HEK293T (cell line): ENCODE results near the gene CNPY1.

ENCODE experiments used
- CTCF ChIA-PET: fragments of 350-600 bp; formaldehyde crosslinking; extraction: SDS; loops from one replicate; lab custom pipeline; 2021; ENCODE audit warnings: antibody characterized with exemption, inconsistent platforms; lab: Yijun Ruan, JAX
- POLR2A ChIA-PET: fragments of 350-600 bp; formaldehyde crosslinking; extraction: SDS; loops from one replicate; lab custom pipeline; 2020; ENCODE audit warnings: antibody characterized with exemption, inconsistent platforms; lab: Yijun Ruan, JAX
- DNase-seq: peaks from one replicate; pipeline ENCODE4 v3.0.0; 2012; ENCODE audit warnings: mixed read lengths; ENCODE audit errors: extremely low spot score
- ARNT ChIP-seq: fragments of 450-650 bp; IDR thresholded peaks from 2 replicates; pipeline ENCODE4 v1.6.1; 2017; ENCODE audit warnings: mild to moderate bottlenecking
- BHLHE40 ChIP-seq: fragments of 450-650 bp; IDR thresholded peaks from 2 replicates; pipeline ENCODE4 v1.6.1; 2016; ENCODE audit warnings: mild to moderate bottlenecking, moderate library complexity, borderline replicate concordance
- CTBP1 ChIP-seq: fragments of 450-650 bp; IDR thresholded peaks from 2 replicates; pipeline ENCODE4 v1.6.1; 2016; ENCODE audit warnings: borderline replicate concordance
- ELF4 ChIP-seq: fragments of 450-650 bp; IDR thresholded peaks from 2 replicates; pipeline ENCODE4 v1.6.1; 2017; ENCODE audit warnings: antibody characterized with exemption
- FOXA1 ChIP-seq: fragments of 450-650 bp; IDR thresholded peaks from 2 replicates; pipeline ENCODE4 v1.6.1; 2016; ENCODE audit warnings: mild to moderate bottlenecking
- FOXK2 ChIP-seq: fragments of 450-650 bp; IDR thresholded peaks from 2 replicates; pipeline ENCODE4 v1.6.1; 2016; ENCODE audit warnings: mild to moderate bottlenecking
- FOXM1 ChIP-seq: fragments of 450-650 bp; IDR thresholded peaks from 2 replicates; pipeline ENCODE4 v1.6.1; 2017; ENCODE audit warnings: mild to moderate bottlenecking, borderline replicate concordance
- HDGF ChIP-seq: fragments of 450-650 bp; IDR thresholded peaks from 2 replicates; pipeline ENCODE4 v1.6.1; 2017; ENCODE audit warnings: antibody characterized with exemption, borderline replicate concordance
- L3MBTL2 ChIP-seq: fragments of 450-650 bp; conservative IDR thresholded peaks from 2 replicates; pipeline ENCODE4 v1.6.1; 2016; ENCODE audit warnings: mild to moderate bottlenecking
- LEF1 ChIP-seq: fragments of 450-650 bp; IDR thresholded peaks from 2 replicates; pipeline ENCODE4 v1.6.1; 2017; ENCODE audit warnings: mild to moderate bottlenecking, borderline replicate concordance
- NFRKB ChIP-seq: fragments of 450-650 bp; IDR thresholded peaks from 2 replicates; pipeline ENCODE4 v1.6.1; 2016; ENCODE audit warnings: mild to moderate bottlenecking, moderate library complexity
- PKNOX1 ChIP-seq: fragments of 450-650 bp; IDR thresholded peaks from 2 replicates; pipeline ENCODE4 v1.6.1; 2016
- SP1 ChIP-seq: fragments of 450-650 bp; IDR thresholded peaks from 2 replicates; pipeline ENCODE4 v1.6.1; 2017
- SUZ12 ChIP-seq: fragments of 450-650 bp; IDR thresholded peaks from 2 replicates; pipeline ENCODE4 v1.6.1; 2016; ENCODE audit warnings: mild to moderate bottlenecking
- TARDBP ChIP-seq: fragments of 450-650 bp; IDR thresholded peaks from 2 replicates; pipeline ENCODE4 v1.6.1; 2016
- ZNF384 ChIP-seq: fragments of 450-650 bp; IDR thresholded peaks from 2 replicates; pipeline ENCODE4 v1.6.1; 2016

CNPY1 gene

DNA sequence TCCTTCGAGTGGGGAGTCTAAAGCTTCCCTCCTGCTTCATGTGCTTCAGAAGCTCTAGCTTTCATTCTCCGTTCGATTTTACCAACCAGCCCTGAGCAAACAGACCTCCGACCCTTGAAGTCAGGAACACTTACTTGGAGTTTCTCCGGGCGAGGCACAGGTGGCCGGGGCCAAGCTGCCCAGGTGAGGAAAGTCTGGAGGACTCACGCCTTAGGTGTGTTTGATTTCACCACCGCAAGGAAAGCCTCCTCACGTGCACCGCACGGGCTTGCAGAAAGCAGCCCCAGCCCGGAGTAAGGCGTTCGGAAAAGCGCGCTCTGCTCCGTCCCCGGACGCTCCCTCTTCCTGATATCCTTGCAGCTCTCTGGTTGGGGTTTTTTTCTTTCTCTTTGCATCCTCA lies 30.1 kb upstream of the CNPY1 start:
- ChIA-PET POLR2A (no interaction called here), CTCF (interaction anchor here (1.0 kb wide), 1 partner anchor 23 kb away, joined by 4 read pairs; no protein-coding TSS in a partner anchor)
- TF ChIP-seq LEF1: no peak
- no peak for TF ChIP-seq HDGF
- TF ChIP-seq L3MBTL2: no peak
- no peak for TF ChIP-seq SP1
- no peak for TF ChIP-seq ARNT
- TF ChIP-seq SUZ12: no peak
- no peak for TF ChIP-seq NFRKB
- no peak for TF ChIP-seq FOXM1
- TF ChIP-seq FOXK2: no peak
- no peak for TF ChIP-seq BHLHE40
- TF ChIP-seq TARDBP: no peak
- DNase-seq: no peak

- no peak for DNase-seq
- no peak for TF ChIP-seq SP1
- no peak for TF ChIP-seq PKNOX1
- no peak for TF ChIP-seq BHLHE40
- TF ChIP-seq TARDBP: no peak
- TF ChIP-seq ARNT: no peak
- ChIA-PET POLR2A (no interaction called here), CTCF (no interaction called here)
These were observed 28.4 kb upstream of the CNPY1 start for GRCh38 chr7:155574556-155575290.

DNA sequence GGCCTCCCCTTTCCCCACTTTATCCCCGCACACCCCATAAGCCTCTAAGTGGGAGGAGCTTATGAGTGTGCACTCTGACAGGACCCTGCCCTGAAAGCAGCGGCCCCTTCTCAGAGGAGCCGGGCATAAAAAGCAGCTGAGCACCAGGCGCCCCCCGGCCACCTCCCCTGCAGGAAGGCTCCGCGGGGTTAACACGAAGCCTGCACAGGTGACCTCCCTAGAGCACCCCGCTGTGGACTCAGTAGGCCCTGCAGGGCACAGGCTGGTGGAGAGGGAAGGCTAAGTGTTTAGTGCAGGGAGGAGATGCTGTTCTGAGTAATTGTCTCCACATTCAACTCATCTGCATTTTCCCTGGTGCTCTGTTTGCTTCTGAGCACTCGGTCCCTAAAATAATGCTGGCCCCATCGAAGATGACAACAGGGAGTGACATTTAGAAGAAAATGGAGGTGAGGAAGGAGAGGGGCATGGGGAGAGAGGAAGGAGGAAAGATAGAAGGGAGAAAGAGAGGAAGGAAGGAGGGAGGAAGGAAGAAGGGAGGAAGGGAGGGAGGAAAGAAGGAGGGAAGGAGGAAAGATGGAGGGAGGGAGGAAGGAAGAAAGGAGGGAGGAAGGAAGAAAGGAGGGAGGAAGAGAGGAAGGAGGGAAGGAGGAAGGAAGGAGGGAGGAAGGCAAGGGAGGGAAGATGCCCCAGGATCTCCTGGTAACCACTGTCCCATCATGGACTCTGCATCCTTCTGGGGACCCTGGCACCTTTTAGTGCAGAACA lies 25.4 kb upstream of the CNPY1 start:
- CTCF ChIA-PET: interaction anchor here (1.0 kb wide), 1 partner anchor 27 kb away, joined by 3 read pairs; no protein-coding TSS in a partner anchor
- TF ChIP-seq SP1 (no peak), ELF4 (no peak)
- POLR2A ChIA-PET: no interaction called here
- no peak for DNase-seq

DNA sequence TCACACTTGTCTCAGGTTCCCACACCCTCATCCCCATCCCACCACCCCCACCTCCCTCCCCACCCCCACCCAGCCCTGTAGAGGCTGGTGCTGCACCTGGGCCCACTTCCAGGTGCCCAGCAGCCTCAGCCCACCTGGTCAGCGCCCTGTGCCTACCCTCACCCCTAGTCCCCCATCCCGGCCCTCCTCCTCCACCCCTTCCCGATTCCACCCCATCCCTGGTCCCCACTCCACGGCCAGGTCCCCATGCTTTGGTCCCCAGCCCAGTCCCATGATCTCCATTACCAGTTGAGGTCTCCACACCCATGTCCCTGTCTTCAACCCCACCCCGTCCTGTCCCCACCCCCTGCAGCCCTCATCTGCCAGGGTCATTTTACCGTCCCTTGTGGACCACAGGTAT lies 24.6 kb upstream of the CNPY1 start:
- POLR2A ChIA-PET: no interaction called here
- CTCF ChIA-PET: interaction anchor here (1.0 kb wide), 1 partner anchor 28 kb away, joined by 3 read pairs; no protein-coding TSS in a partner anchor
- no peak for DNase-seq
- TF ChIP-seq HDGF (no peak), FOXK2 (no peak), ZNF384 (no peak), PKNOX1 (no peak), CTBP1 (no peak), SUZ12 (no peak), SP1 (no peak), L3MBTL2 (no peak), ARNT (no peak), BHLHE40 (no peak), FOXA1 (no peak), FOXM1 (no peak), NFRKB (no peak), LEF1 (no peak), TARDBP (no peak)

DNA sequence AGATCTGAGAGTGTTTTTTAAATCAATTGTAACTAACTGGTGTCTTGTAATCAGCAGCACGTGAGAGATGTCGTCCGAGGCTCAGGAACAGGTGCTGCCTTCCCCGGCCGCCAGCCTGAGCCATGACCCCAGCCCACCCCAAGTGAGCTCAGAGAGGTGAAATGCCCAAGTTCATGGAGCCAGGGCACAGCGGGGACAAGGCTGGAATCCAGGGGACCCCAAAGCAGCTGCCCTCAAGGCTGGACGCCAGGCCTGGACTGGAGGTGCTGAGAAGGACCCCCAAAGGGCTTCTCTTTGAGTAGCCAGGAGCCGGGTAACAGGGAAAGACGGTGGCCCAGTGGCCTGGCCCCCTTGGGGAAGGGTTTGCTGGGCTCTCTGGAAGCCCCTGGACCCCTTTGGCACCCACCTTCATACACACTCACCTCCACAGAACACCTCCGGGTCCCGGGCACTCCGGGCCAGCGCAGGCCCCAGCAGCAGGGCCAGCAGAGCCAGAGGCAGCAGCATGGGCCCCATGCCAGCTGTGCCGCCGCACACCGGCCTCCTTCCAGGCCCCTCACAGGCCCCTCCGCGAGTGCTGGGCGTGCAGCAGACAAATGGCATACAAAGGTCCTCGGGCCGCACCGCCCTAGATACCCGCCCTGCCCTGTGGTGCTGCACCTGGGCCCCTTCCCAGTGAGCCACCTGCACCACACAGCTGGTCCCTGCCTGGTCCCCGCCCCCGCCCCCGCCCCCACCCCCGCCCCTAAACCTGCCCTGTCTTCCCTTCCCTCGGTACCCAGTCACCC lies 24.0 kb upstream of the CNPY1 start:
- ChIA-PET CTCF (no interaction called here), POLR2A (no interaction called here)
- TF ChIP-seq SP1: no peak
- TF ChIP-seq PKNOX1: no peak
- TF ChIP-seq ZNF384: no peak
- TF ChIP-seq ARNT: no peak
- TF ChIP-seq TARDBP: no peak
- no peak for TF ChIP-seq SUZ12
- TF ChIP-seq BHLHE40: no peak
- no peak for TF ChIP-seq HDGF
- no peak for TF ChIP-seq ELF4
- no peak for TF ChIP-seq FOXK2
- no peak for TF ChIP-seq CTBP1
- no peak for DNase-seq

DNA sequence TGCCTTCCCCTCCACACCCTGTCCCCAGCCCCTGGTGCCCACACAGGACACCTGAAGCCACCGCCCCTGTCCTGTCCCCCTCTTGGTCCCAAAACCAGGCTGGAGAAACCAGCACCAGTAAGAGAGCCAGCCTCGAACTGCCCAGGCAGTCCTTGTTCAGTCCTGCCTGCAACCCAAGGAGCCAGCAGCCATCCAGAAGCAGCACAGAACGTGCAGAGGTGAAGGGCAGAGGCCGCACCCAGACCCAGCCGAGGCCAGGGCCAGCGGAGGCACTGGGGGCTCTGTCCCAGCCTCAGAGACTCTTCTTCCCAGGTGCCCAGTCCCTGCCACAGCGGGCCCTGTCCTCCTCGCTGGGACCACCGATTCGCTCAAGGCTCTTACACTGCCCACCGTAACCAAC lies 23.3 kb upstream of the CNPY1 start:
- no peak for DNase-seq
- ChIA-PET CTCF (interaction anchor here (1.6 kb wide), 1 partner anchor 189 kb away, joined by 3 read pairs; no protein-coding TSS in a partner anchor), POLR2A (no interaction called here)
- TF ChIP-seq PKNOX1: no peak
- no peak for TF ChIP-seq L3MBTL2
- no peak for TF ChIP-seq HDGF
- TF ChIP-seq SUZ12: no peak
- no peak for TF ChIP-seq BHLHE40
- TF ChIP-seq NFRKB: no peak
- no peak for TF ChIP-seq TARDBP
- no peak for TF ChIP-seq LEF1
- no peak for TF ChIP-seq CTBP1
- no peak for TF ChIP-seq ZNF384
